NT2/D1 (cell line): ENCODE results near the gene AGBL4.

Experiments used
- SUZ12 ChIP-seq: IDR thresholded peaks from 2 replicates; pipeline ENCODE4 v1.6.1; 2011; ENCODE audit not compliant: insufficient read length, insufficient read depth; ENCODE audit errors: extremely low read depth
- ZNF274 ChIP-seq: IDR thresholded peaks from 2 replicates; pipeline ENCODE4 v1.6.1; 2011; ENCODE audit warnings: mild to moderate bottlenecking, low read depth, low read length

- TF ChIP-seq ZNF274, result no peak
- no peak for TF ChIP-seq SUZ12
Measured at GRCh38 chr1:49050041-49050440, 973.7 kb downstream of the AGBL4 start.
